Liver (tissue), 3 donors: ENCODE data around the gene SLC6A3.

Experiments used
- ATF3 ChIP-seq: IDR thresholded peaks from 2 replicates; pipeline ENCODE4 v1.6.1; 2016; ENCODE audit warnings: antibody characterized with exemption
- CTCF ChIP-seq: fragments of 150-350 bp; IDR thresholded peaks from 2 replicates; pipeline ENCODE4 v1.5.1; 2017; ENCODE audit warnings: improper control_type of control experiment, low read depth, low read length; ENCODE audit not compliant: missing input control
- HNF4G ChIP-seq: IDR thresholded peaks from 2 replicates; pipeline ENCODE4 v1.6.1; 2016; ENCODE audit warnings: antibody characterized with exemption
- MAX ChIP-seq: IDR thresholded peaks from 2 replicates; pipeline ENCODE4 v1.6.1; 2016; ENCODE audit warnings: antibody characterized with exemption
- RAD21 ChIP-seq, 2 donors: IDR thresholded peaks; 2 replicates each; pipeline ENCODE4 v1.6.1; 2016; ENCODE audit warnings: antibody characterized with exemption in 2 of 2, mild to moderate bottlenecking in 2 of 2
- REST ChIP-seq: IDR thresholded peaks from 2 replicates; pipeline ENCODE4 v1.6.1; 2016; ENCODE audit warnings: antibody characterized with exemption, mild to moderate bottlenecking
- RXRA ChIP-seq, 2 donors: IDR thresholded peaks; 2 replicates each; pipeline ENCODE4 v1.6.1; 2017 to 2018; ENCODE audit warnings: antibody characterized with exemption in 2 of 2, mild to moderate bottlenecking in 1 of 2
- SP1 ChIP-seq: IDR thresholded peaks from 2 replicates; pipeline ENCODE4 v1.6.1; 2018; ENCODE audit warnings: antibody characterized with exemption, mild to moderate bottlenecking
- TAF1 ChIP-seq: conservative IDR thresholded peaks from 2 replicates; pipeline ENCODE4 v1.6.1; 2016; ENCODE audit warnings: antibody characterized with exemption, mild to moderate bottlenecking
- donor health status: healthy.
- donor health status: healthy.

GRCh38 chr5:1402611-1403255, 42.5 kb downstream of the SLC6A3 start:
- TF ChIP-seq RXRA (IDR thresholded peaks at IDR 0.05) (no peak), ATF3 (no peak), CTCF (no peak), REST (no peak), TAF1 (no peak), MAX (no peak), SP1 (no peak), RAD21 (IDR thresholded peaks at IDR 0.05) (no peak), HNF4G (no peak)
